Measurements from ENCODE around the gene FNDC3B. TPM values are rescaled to one million over a fixed set of nuclear protein-coding genes. Genes with fewer than 3 reads are reported as not detected.

The FNDC3B gene
- total RNA-seq, 2 donors from 2014 or later, result 80.6 to 107 TPM

- Mint-ChIP-seq H3K27me3 (ENCODE audit: insufficient read depth) (no peaks in the 10 kb centered on the region), H3K27ac (no peak overlapping the region)
These were observed 13.0 kb downstream of the FNDC3B start for GRCh38 chr3:172052405-172052804.

GRCh38 chr3:172054115-172054764, 14.9 kb downstream of the FNDC3B start:
- Mint-ChIP-seq H3K27ac (no peak overlapping the region), H3K9me3 (no peaks in the 10 kb centered on the region), H3K4me3 (no peak overlapping the region), H3K4me1 (peaks cover 44% of the 10 kb centered on the region), H3K27me3 (ENCODE audit: insufficient read depth) (no peaks in the 10 kb centered on the region), H3K36me3 (ENCODE audit: low read depth) (peaks cover 45% of the 10 kb centered on the region)
- Histone ChIP-seq H3K27ac (ENCODE audit: low read depth, low read length) (no peak overlapping the region), H3K9me3 (ENCODE audit: control insufficient read depth, low read length) (peaks cover 10% of the 10 kb centered on the region), H3K9ac (ENCODE audit: extremely low read depth, low read length, poor library complexity, severe bottlenecking) (no peak overlapping the region), H3K36me3 (ENCODE audit: control insufficient read depth, insufficient read depth, low read length) (peaks cover 78% of the 10 kb centered on the region), H3K4me1 (ENCODE audit: control insufficient read depth, insufficient read depth, low read length) (peaks cover 4% of the 10 kb centered on the region), H3K27me3 (ENCODE audit: control insufficient read depth, insufficient read depth, low read length, poor library complexity, severe bottlenecking) (no peaks in the 10 kb centered on the region), H3K4me3 (ENCODE audit: low read length) (no peak overlapping the region)
- DNase-seq, result no peak
- WGBS, 2 experiments (ENCODE audit: insufficient coverage in 1 of 2, insufficient read length in 1 of 2), result 89 to 100% methylated on average over 2 to 6 of the region's 6 CpGs
- TF ChIP-seq CTCF (conservative IDR thresholded peaks at IDR 0.05), result no peak

More at GRCh38 chr3:172052405-172052804, 13.0 kb downstream of the FNDC3B start:
- Histone ChIP-seq H3K27ac (ENCODE audit: low read depth, low read length) (no peak overlapping the region), H3K36me3 (ENCODE audit: control insufficient read depth, insufficient read depth, low read length) (peaks cover 83% of the 10 kb centered on the region), H3K9ac (ENCODE audit: extremely low read depth, low read length, poor library complexity, severe bottlenecking) (no peak overlapping the region), H3K4me3 (ENCODE audit: low read length) (no peak overlapping the region), H3K4me1 (ENCODE audit: control insufficient read depth, insufficient read depth, low read length) (peaks cover 3% of the 10 kb centered on the region), H3K27me3 (ENCODE audit: control insufficient read depth, insufficient read depth, low read length, poor library complexity, severe bottlenecking) (no peaks in the 10 kb centered on the region), H3K9me3 (ENCODE audit: control insufficient read depth, low read length) (peaks cover 10% of the 10 kb centered on the region)
- Mint-ChIP-seq H3K4me3 (no peak overlapping the region), H3K9me3 (no peaks in the 10 kb centered on the region), H3K4me1 (peaks cover 33% of the 10 kb centered on the region), H3K36me3 (ENCODE audit: low read depth) (peaks cover 50% of the 10 kb centered on the region)
- WGBS, 2 experiments (ENCODE audit: insufficient coverage in 1 of 2, insufficient read length in 1 of 2), result 96 to 100% methylated on average over 2 of the region's 2 CpGs
- no peak for DNase-seq
- no peak for TF ChIP-seq CTCF (conservative IDR thresholded peaks at IDR 0.05)

GRCh38 chr3:172056416-172056815, 17.0 kb downstream of the FNDC3B start:
- Histone ChIP-seq H3K27me3 (ENCODE audit: control insufficient read depth, insufficient read depth, low read length, poor library complexity, severe bottlenecking) (no peaks in the 10 kb centered on the region), H3K27ac (ENCODE audit: low read depth, low read length) (no peak overlapping the region), H3K4me1 (ENCODE audit: control insufficient read depth, insufficient read depth, low read length) (peaks cover 7% of the 10 kb centered on the region), H3K9ac (ENCODE audit: extremely low read depth, low read length, poor library complexity, severe bottlenecking) (no peak overlapping the region), H3K36me3 (ENCODE audit: control insufficient read depth, insufficient read depth, low read length) (peaks cover 71% of the 10 kb centered on the region), H3K9me3 (ENCODE audit: control insufficient read depth, low read length) (peaks cover 5% of the 10 kb centered on the region), H3K4me3 (ENCODE audit: low read length) (no peak overlapping the region)
- H3K4me1 Mint-ChIP-seq, result peaks cover 56% of the 10 kb centered on the region
- 94 to 96% methylated on average over 2 to 3 of the region's 3 CpGs for whole genome bisulfite sequencing, 2 experiments (ENCODE audit: insufficient coverage in 1 of 2, insufficient read length in 1 of 2)
- no peaks in the 10 kb centered on the region for H3K27me3 Mint-ChIP-seq (ENCODE audit: insufficient read depth)
- no peaks in the 10 kb centered on the region for H3K9me3 Mint-ChIP-seq
- no peak overlapping the region for H3K27ac Mint-ChIP-seq
- no peak for TF ChIP-seq CTCF (conservative IDR thresholded peaks at IDR 0.05)
- H3K4me3 Mint-ChIP-seq, result no peak overlapping the region
- H3K36me3 Mint-ChIP-seq (ENCODE audit: low read depth), result peaks cover 37% of the 10 kb centered on the region
- DNase-seq, result no peak

All from endodermal cell (in vitro differentiated cells).